Measurements from ENCODE around the gene FRRS1L. TPM values are rescaled to one million over a fixed set of nuclear protein-coding genes. Genes with fewer than 3 reads are reported as not detected.

FRRS1L gene
- total RNA-seq, 4 donors from 2014 or later: 0.40 to 0.96 (median 0.64) TPM; not detected in 1

GRCh38 chr9:109206670-109207069 is 39.6 kb upstream of the FRRS1L start:
- Histone ChIP-seq H3K27me3 (no peaks in the 10 kb centered on the region), H3K9me3 (no peaks in the 10 kb centered on the region), H3K36me3 (no peaks in the 10 kb centered on the region), H3K4me3 (no peak overlapping the region), H3K27ac (no peak overlapping the region), H3K4me1 (no peaks in the 10 kb centered on the region)
- intact Hi-C loops (cut with DNase I; ENCODE audit: low total_unique reads) (no loop called here), in situ Hi-C loops (cut with MboI; ENCODE audit: low pct_ligation_motif_present in 1 of 4, low pct_unique_long_range_greater_than_20kb in 1 of 4, low sequenced_read_pairs in 3 of 4) (no loop called here)
- no peak for DNase-seq
- TF ChIP-seq, protein P1, sequence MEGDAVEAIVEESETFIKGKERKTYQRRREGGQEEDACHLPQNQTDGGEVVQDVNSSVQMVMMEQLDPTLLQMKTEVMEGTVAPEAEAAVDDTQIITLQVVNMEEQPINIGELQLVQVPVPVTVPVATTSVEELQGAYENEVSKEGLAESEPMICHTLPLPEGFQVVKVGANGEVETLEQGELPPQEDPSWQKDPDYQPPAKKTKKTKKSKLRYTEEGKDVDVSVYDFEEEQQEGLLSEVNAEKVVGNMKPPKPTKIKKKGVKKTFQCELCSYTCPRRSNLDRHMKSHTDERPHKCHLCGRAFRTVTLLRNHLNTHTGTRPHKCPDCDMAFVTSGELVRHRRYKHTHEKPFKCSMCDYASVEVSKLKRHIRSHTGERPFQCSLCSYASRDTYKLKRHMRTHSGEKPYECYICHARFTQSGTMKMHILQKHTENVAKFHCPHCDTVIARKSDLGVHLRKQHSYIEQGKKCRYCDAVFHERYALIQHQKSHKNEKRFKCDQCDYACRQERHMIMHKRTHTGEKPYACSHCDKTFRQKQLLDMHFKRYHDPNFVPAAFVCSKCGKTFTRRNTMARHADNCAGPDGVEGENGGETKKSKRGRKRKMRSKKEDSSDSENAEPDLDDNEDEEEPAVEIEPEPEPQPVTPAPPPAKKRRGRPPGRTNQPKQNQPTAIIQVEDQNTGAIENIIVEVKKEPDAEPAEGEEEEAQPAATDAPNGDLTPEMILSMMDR (IDR thresholded peaks at IDR 0.05): no peak
- no peak for TF ChIP-seq POLR2AphosphoS5 (IDR thresholded peaks at IDR 0.05)
- TF ChIP-seq EP300 (IDR thresholded peaks at IDR 0.05; ENCODE audit: low read depth): no peak
- TF ChIP-seq POLR2A (IDR thresholded peaks at IDR 0.05): no peak
- WGBS, 2 donors (ENCODE audit: low coverage in 1 of 2): 100% methylated on average over 2 of the region's 2 CpGs; no CpG with 5 or more reads in 1 of the 2 donors

DNA sequence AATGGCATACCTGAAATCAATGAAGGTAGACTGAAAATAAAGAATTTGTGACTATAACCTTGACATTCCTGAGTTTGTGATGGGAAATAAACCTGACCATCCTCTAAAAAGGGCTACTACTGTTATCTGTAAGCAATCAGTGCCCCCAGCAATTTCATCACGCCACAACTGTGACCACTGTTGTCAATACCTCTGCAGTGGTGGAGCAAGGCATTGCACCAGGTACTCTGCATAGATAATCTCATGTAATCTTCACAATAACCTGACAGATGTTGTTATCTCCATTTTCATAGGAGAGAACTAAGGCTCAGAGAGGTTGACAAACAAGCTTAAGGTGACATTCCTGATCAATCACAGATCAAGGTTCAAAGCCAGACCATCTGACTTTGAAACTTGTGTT is 38.5 kb upstream of the FRRS1L start:
- WGBS, 2 donors (ENCODE audit: low coverage in 1 of 2): 60% methylated on average over 1 of the region's 1 CpG; no CpG with 5 or more reads in 1 of the 2 donors
- TF ChIP-seq POLR2A (IDR thresholded peaks at IDR 0.05): no peak
- no peak for TF ChIP-seq EP300 (IDR thresholded peaks at IDR 0.05; ENCODE audit: low read depth)
- TF ChIP-seq POLR2AphosphoS5 (IDR thresholded peaks at IDR 0.05): no peak
- TF ChIP-seq, protein P1 (IDR thresholded peaks at IDR 0.05): no peak

GRCh38 chr9:109203761-109204360 is 36.8 kb upstream of the FRRS1L start:
- H3K4me3 ChIP-seq: no peak overlapping the region
- H3K9me3 ChIP-seq: no peaks in the 10 kb centered on the region
- H3K36me3 ChIP-seq: no peaks in the 10 kb centered on the region
- H3K27me3 ChIP-seq: no peaks in the 10 kb centered on the region
- no peak overlapping the region for H3K27ac ChIP-seq
- H3K4me1 ChIP-seq: no peaks in the 10 kb centered on the region
- DNase-seq: no peak
- TF ChIP-seq EP300 (IDR thresholded peaks at IDR 0.05; ENCODE audit: low read depth) (no peak), POLR2AphosphoS5 (IDR thresholded peaks at IDR 0.05) (no peak), POLR2A (IDR thresholded peaks at IDR 0.05) (no peak)
- TF ChIP-seq, protein P1 (IDR thresholded peaks at IDR 0.05): no peak
- intact Hi-C loops (cut with DNase I; ENCODE audit: low total_unique reads) (no loop called here), in situ Hi-C loops (cut with MboI; ENCODE audit: low pct_ligation_motif_present in 1 of 4, low pct_unique_long_range_greater_than_20kb in 1 of 4, low sequenced_read_pairs in 3 of 4) (no loop called here)
- 83 to 89% methylated on average over 3 to 4 of the region's 4 CpGs for WGBS, 2 donors (ENCODE audit: low coverage in 1 of 2)

More for the DNA sequence above, 38.5 kb upstream of the FRRS1L start:
- no peak overlapping the region for H3K4me3 ChIP-seq
- in situ Hi-C loops (cut with MboI; ENCODE audit: low pct_ligation_motif_present in 1 of 4, low pct_unique_long_range_greater_than_20kb in 1 of 4, low sequenced_read_pairs in 3 of 4) (no loop called here), intact Hi-C loops (cut with DNase I; ENCODE audit: low total_unique reads) (no loop called here)
- no peaks in the 10 kb centered on the region for H3K9me3 ChIP-seq
- no peaks in the 10 kb centered on the region for H3K36me3 ChIP-seq
- H3K27ac ChIP-seq: no peak overlapping the region
- H3K4me1 ChIP-seq: no peaks in the 10 kb centered on the region
- DNase-seq: no peak
- H3K27me3 ChIP-seq: no peaks in the 10 kb centered on the region

- H3K9me3 ChIP-seq: no peaks in the 10 kb centered on the region
- WGBS, 2 donors (ENCODE audit: low coverage in 1 of 2): 60 to 85% methylated on average over 1 to 5 of the region's 5 CpGs
- H3K27me3 ChIP-seq: no peaks in the 10 kb centered on the region
- no peaks in the 10 kb centered on the region for H3K4me1 ChIP-seq
- intact Hi-C loops (cut with DNase I; ENCODE audit: low total_unique reads) (no loop called here), in situ Hi-C loops (cut with MboI; ENCODE audit: low pct_ligation_motif_present in 1 of 4, low pct_unique_long_range_greater_than_20kb in 1 of 4, low sequenced_read_pairs in 3 of 4) (loop anchor here in 1 of 4 donors (10.0 kb wide), 1 partner anchor 125 kb away; the partner anchor contains the start of gene EPB41L4B)
- H3K27ac ChIP-seq: no peak overlapping the region
- TF ChIP-seq EP300 (IDR thresholded peaks at IDR 0.05; ENCODE audit: low read depth): no peak
- TF ChIP-seq, protein P1 (IDR thresholded peaks at IDR 0.05): no peak
- TF ChIP-seq POLR2AphosphoS5 (IDR thresholded peaks at IDR 0.05): no peak
- no peak for TF ChIP-seq POLR2A (IDR thresholded peaks at IDR 0.05)
- no peaks in the 10 kb centered on the region for H3K36me3 ChIP-seq
- H3K4me3 ChIP-seq: no peak overlapping the region
- no peak for DNase-seq
Observed at GRCh38 chr9:109199676-109200075, 32.6 kb upstream of the FRRS1L start.
